A549 (cell line): ENCODE results near the gene TMEM120B. TPM values are rescaled to one million over a fixed set of nuclear protein-coding genes. Genes with fewer than 3 reads are reported as not detected.

Source experiments
- ATAC-seq, 2 experiments: fragments of 200-7000 bp in 1 of 2; fragments of >200 bp in 1 of 2; cut with Nextera tagmentation in 1 of 2; cut with Tn5 transposase in 1 of 2; 3 replicates each; pipeline versions ENCODE4 v1.8.0 to v1.9.1; 2018 to 2020; ENCODE audit warnings: mild to moderate bottlenecking in 1 of 2, moderate library complexity in 1 of 2
- CTCF ChIA-PET: fragments of 300-600 bp; sonication (Branson Sonifier 250); formaldehyde crosslinking; extraction: SDS; loops from one replicate; lab custom pipeline; 2021; ENCODE audit warnings: antibody characterized with exemption, inconsistent platforms; lab: Yijun Ruan, JAX
- POLR2A ChIA-PET: fragments of 350-600 bp; formaldehyde crosslinking; extraction: SDS; loops from one replicate; lab custom pipeline; 2021; ENCODE audit warnings: antibody characterized with exemption, inconsistent platforms; lab: Yijun Ruan, JAX
- DNase-seq, 2 experiments: peaks; one replicate each; pipeline versions ENCODE4 v3.0.0 to v3.0.0-alpha.2; 2011 to 2016; ENCODE audit warnings: low read depth in 1 of 2, low spot score in 1 of 2
- FAIRE-seq: peaks from 2 replicates; lab custom pipeline; 2011; peaks lifted over from hg19 to GRCh38; lab: Jason Lieb, UNC
- H3K27ac ChIP-seq, 2 experiments: fragments of >200 bp; sonication (Bioruptor Twin); formaldehyde crosslinking; 3 replicates each; pipeline ENCODE4 v1.5.1; 2016 to 2017
- H3K4me1 ChIP-seq: fragments of >200 bp; sonication (Bioruptor Twin); formaldehyde crosslinking; 3 replicates; pipeline ENCODE4 v1.6.1; 2016
- H3K4me2 ChIP-seq: fragments of >200 bp; sonication (Bioruptor Twin); formaldehyde crosslinking; 3 replicates; pipeline ENCODE4 v1.6.1; 2016
- H3K4me3 ChIP-seq: fragments of >200 bp; sonication (Bioruptor Twin); formaldehyde crosslinking; 3 replicates; pipeline ENCODE4 v1.5.1; 2016
- H3K9me3 ChIP-seq: fragments of >200 bp; sonication (Bioruptor Twin); formaldehyde crosslinking; 3 replicates; pipeline ENCODE4 v1.6.1; 2016
- BCL3 ChIP-seq: fragments of >200 bp; sonication (Bioruptor Twin); formaldehyde crosslinking; IDR thresholded peaks from 3 replicates; pipeline ENCODE4 v1.6.1; 2016
- CBX8 ChIP-seq: fragments of 200-600 bp; sonication (generic); IDR thresholded peaks from 2 replicates; pipeline ENCODE4 v1.6.1; 2016
- CHD2 ChIP-seq: fragments of 150-350 bp; IDR thresholded peaks from 2 replicates; pipeline ENCODE4 v1.6.1; 2014; ENCODE audit warnings: low read length; ENCODE audit not compliant: partially characterized antibody
- ESRRA ChIP-seq: fragments of 150-350 bp; IDR thresholded peaks from 2 replicates; pipeline ENCODE4 v1.6.1; 2014; ENCODE audit warnings: mild to moderate bottlenecking, low read length, borderline replicate concordance
- HEYL ChIP-seq: fragments of 250-450 bp; sonication (Bioruptor Pico); IDR thresholded peaks from 2 replicates; pipeline ENCODE4 v1.8.0; 2021; ENCODE audit warnings: mild to moderate bottlenecking, moderate library complexity
- HOXA7 ChIP-seq: fragments of 250-450 bp; sonication (Bioruptor Pico); IDR thresholded peaks from 2 replicates; pipeline ENCODE4 v1.5.0; 2020; ENCODE audit warnings: mild to moderate bottlenecking, moderate library complexity
- JUN ChIP-seq, 2 experiments: fragments of >200 bp; sonication (Bioruptor Twin); formaldehyde crosslinking; IDR thresholded peaks; 2 replicates in 1 of 2; 3 replicates in 1 of 2; pipeline ENCODE4 v1.6.1; 2016 to 2017
- JUNB ChIP-seq: fragments of >200 bp; sonication (Bioruptor Twin); formaldehyde crosslinking; IDR thresholded peaks from 2 replicates; pipeline ENCODE4 v1.6.1; 2016
- MAZ ChIP-seq: fragments of 150-350 bp; IDR thresholded peaks from 2 replicates; pipeline ENCODE4 v1.6.1; 2014; ENCODE audit warnings: antibody characterized with exemption, low read depth, low read length, borderline replicate concordance
- NFE2L2 ChIP-seq: fragments of 150-350 bp; conservative IDR thresholded peaks from 2 replicates; pipeline ENCODE4 v1.6.1; 2014; ENCODE audit warnings: low read length
- PBX3 ChIP-seq: IDR thresholded peaks from 2 replicates; pipeline ENCODE4 v1.6.1; 2012
- PHF8 ChIP-seq: fragments of 200-600 bp; sonication (generic); IDR thresholded peaks from 2 replicates; pipeline ENCODE4 v1.6.1; 2016; ENCODE audit warnings: low read depth, mild to moderate bottlenecking, antibody characterized with exemption, moderate library complexity, borderline replicate concordance
- RAD21 ChIP-seq, 2 experiments: fragments of >200 bp in 1 of 2; sonication (Bioruptor Twin) in 1 of 2; formaldehyde crosslinking in 1 of 2; IDR thresholded peaks in 1 of 2; conservative IDR thresholded peaks in 1 of 2; 2 replicates in 1 of 2; 3 replicates in 1 of 2; pipeline ENCODE4 v1.6.1; 2012 to 2018; ENCODE audit warnings: inconsistent platforms in 1 of 2
- RARB ChIP-seq: fragments of 250-450 bp; sonication (Bioruptor Pico); IDR thresholded peaks from 2 replicates; pipeline ENCODE4 v1.8.0; 2021; ENCODE audit warnings: mild to moderate bottlenecking, moderate library complexity
- RCOR1 ChIP-seq: fragments of 150-350 bp; IDR thresholded peaks from 2 replicates; pipeline ENCODE4 v1.6.1; 2014; ENCODE audit warnings: antibody characterized with exemption, low read length, low read depth
- RNF2 ChIP-seq: fragments of 200-600 bp; sonication (generic); IDR thresholded peaks from 2 replicates; pipeline ENCODE4 v1.6.1; 2016; ENCODE audit warnings: low read depth, mild to moderate bottlenecking, antibody characterized with exemption, moderate library complexity, borderline replicate concordance
- SMC3 ChIP-seq: fragments of >200 bp; sonication (Bioruptor Twin); formaldehyde crosslinking; IDR thresholded peaks from 3 replicates; pipeline ENCODE4 v1.6.1; 2018; ENCODE audit warnings: inconsistent platforms
- SREBF2 ChIP-seq: fragments of 450-650 bp; IDR thresholded peaks from 2 replicates; pipeline ENCODE4 v1.6.1; 2014; ENCODE audit warnings: mild to moderate bottlenecking, moderate library complexity
- TFCP2L1 ChIP-seq: fragments of 250-450 bp; sonication (Bioruptor Pico); IDR thresholded peaks from 2 replicates; pipeline ENCODE4 v1.5.0; 2021; ENCODE audit warnings: mild to moderate bottlenecking
- TP53 ChIP-seq: fragments of 250-450 bp; sonication (Bioruptor Pico); IDR thresholded peaks from 2 replicates; pipeline ENCODE4 v1.5.0; 2021; ENCODE audit warnings: mild to moderate bottlenecking, moderate library complexity
- USF2 ChIP-seq: fragments of 450-650 bp; IDR thresholded peaks from 2 replicates; pipeline ENCODE4 v1.6.1; 2014; ENCODE audit warnings: antibody characterized with exemption
- ZFP36 ChIP-seq: fragments of 450-650 bp; IDR thresholded peaks from 2 replicates; pipeline ENCODE4 v1.6.1; 2014; ENCODE audit warnings: borderline replicate concordance; ENCODE audit not compliant: partially characterized antibody
- ZSCAN20 ChIP-seq: fragments of 250-450 bp; sonication (Bioruptor Pico); IDR thresholded peaks from 2 replicates; pipeline ENCODE4 v1.8.0; 2022; ENCODE audit warnings: mild to moderate bottlenecking, moderate library complexity
- WGBS: methylation state at CpG from one replicate; pipeline ENCODE4 v1.1.6; 2017; ENCODE audit errors: missing lambda C conversion rate; 5-methylcytosine and 5-hydroxymethylcytosine counted together
- polyA plus RNA-seq, 4 experiments: library from polyadenylated mRNA; depleted of rRNA in 3 of 4; stranded (reverse); fragments of >200 nt; fragmentation: RNase III in 1 of 4; extraction: RNeasy Plus Mini Kit Qiagen cat#74134 plus additional on column Dnase treatment in 1 of 4; gene quantifications; 2 replicates in 3 of 4; 3 replicates in 1 of 4; pipeline ENCODE4 v1.2.3, GENCODE V29; 2011 to 2017

The TMEM120B gene
- polyA plus RNA-seq, 2 of the 4 experiments (the other 2 are of a cell fraction): 10.6 to 13.2 TPM

- TF ChIP-seq PBX3: no peak
- no peak for TF ChIP-seq RAD21 (conservative IDR thresholded peaks at IDR 0.05 in 1 of 2, IDR thresholded peaks at IDR 0.05 in 1 of 2)
- TF ChIP-seq CBX8: no peak
- TF ChIP-seq JUNB: peak; percentile 34; the same call in 1 of the 2 replicates
- TF ChIP-seq RARB (CRISPR knock-in tag): no peak
- TF ChIP-seq HOXA7: 0 out of 2 replicates have a peak, but pooled peaks have one; percentile 21
- TF ChIP-seq SREBF2: no peak
- TF ChIP-seq NFE2L2: no peak
- TF ChIP-seq JUN (IDR thresholded peaks at IDR 0.05): peak in 1 of 2 experiments; percentile 59; a peak in 1 of 5 replicates
- no peak for TF ChIP-seq HEYL
These were observed 79.4 kb downstream of the TMEM120B start (continued) for GRCh38 chr12:121791671-121792551.

GRCh38 chr12:121792607-121793439, 80.3 kb downstream of the TMEM120B start:
- no peak for DNase-seq
- FAIRE-seq: no peak
- CTCF ChIA-PET: interaction anchor here (0.6 to 72.2 kb wide), 18 partner anchors 7 to 331 kb away, joined by 3 to 2657 read pairs (median 8); partner anchors contain the start of genes PSMD9, RHOF, SETD1B and TMEM120B
- H3K4me3 ChIP-seq: peak overlapping the region; percentile 96
- no peaks in the 10 kb centered on the region for H3K9me3 ChIP-seq
- WGBS: 6% methylated on average over 23 of the region's 48 CpGs
- peaks cover 75% of the 10 kb centered on the region for H3K4me1 ChIP-seq
- peak overlapping the region; percentile 78 for H3K4me2 ChIP-seq
- peak; percentile 15; a peak in 5 of 6 replicates for ATAC-seq
- TF ChIP-seq RNF2 (peak; percentile 46; the same call in 1 of the 2 replicates), PHF8 (no peak), ZFP36 (no peak), CHD2 (no peak), MAZ (no peak), CBX8 (no peak), ZSCAN20 (no peak), USF2 (no peak), ESRRA (no peak), RCOR1 (no peak), TP53 (no peak), TFCP2L1 (no peak), BCL3 (no peak), SMC3 (0 out of 3 replicates have a peak, but pooled peaks have one; percentile 9), RAD21 (conservative IDR thresholded peaks at IDR 0.05 in 1 of 2, IDR thresholded peaks at IDR 0.05 in 1 of 2) (0 out of 5 replicates have a peak, but pooled peaks of 1 of the 2 experiments have one; percentile 7)
- peak overlapping the region; percentile 100 for H3K27ac ChIP-seq
- POLR2A ChIA-PET: interaction anchor here (1.1 to 6.1 kb wide), 6 partner anchors 8 to 18 kb away, joined by 3 to 43 read pairs (median 8); partner anchors contain the start of gene SETD1B
